Peyer's patch (tissue), 4 donors: Measurements from ENCODE around the gene CAPG.

ENCODE experiments used
- POLR2A ChIP-seq, 2 donors: fragments of 450-650 bp; IDR thresholded peaks; one replicate each; pipeline ENCODE4 v1.5.1; 2017; ENCODE audit warnings: antibody characterized with exemption in 2 of 2, mild to moderate bottlenecking in 2 of 2, moderate library complexity in 2 of 2
- TF ChIP-seq, protein P1 (sequence below), 6 experiments: fragments of 450-650 bp in 4 of 6; fragments of 200-600 bp in 2 of 6; sonication (generic) in 1 of 6; IDR thresholded peaks; one replicate each; pipeline ENCODE4 v1.5.1; 2017 to 2019; ENCODE audit warnings: antibody characterized with exemption in 6 of 6, mild to moderate bottlenecking in 3 of 6, moderate library complexity in 1 of 6

DNA sequence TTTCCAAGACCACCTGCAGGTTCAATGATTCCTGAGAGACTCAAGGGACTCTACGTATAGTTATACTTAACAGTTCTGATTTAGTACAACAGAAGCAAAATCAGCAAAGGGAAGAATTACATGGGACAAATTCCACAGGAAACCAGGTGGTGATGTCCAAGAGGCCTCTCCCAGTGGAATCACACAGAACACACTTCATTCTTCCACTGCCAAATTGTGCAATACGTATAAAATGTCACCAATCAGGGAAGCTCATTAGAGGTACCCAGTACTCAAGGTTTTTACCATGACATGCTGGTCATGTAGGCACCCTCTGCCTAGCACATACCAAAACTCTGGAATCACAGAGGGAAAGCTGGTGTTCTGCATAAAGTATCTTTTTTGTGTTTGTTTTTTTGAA is 22.4 kb downstream of the CAPG start:
- TF ChIP-seq, protein P1, sequence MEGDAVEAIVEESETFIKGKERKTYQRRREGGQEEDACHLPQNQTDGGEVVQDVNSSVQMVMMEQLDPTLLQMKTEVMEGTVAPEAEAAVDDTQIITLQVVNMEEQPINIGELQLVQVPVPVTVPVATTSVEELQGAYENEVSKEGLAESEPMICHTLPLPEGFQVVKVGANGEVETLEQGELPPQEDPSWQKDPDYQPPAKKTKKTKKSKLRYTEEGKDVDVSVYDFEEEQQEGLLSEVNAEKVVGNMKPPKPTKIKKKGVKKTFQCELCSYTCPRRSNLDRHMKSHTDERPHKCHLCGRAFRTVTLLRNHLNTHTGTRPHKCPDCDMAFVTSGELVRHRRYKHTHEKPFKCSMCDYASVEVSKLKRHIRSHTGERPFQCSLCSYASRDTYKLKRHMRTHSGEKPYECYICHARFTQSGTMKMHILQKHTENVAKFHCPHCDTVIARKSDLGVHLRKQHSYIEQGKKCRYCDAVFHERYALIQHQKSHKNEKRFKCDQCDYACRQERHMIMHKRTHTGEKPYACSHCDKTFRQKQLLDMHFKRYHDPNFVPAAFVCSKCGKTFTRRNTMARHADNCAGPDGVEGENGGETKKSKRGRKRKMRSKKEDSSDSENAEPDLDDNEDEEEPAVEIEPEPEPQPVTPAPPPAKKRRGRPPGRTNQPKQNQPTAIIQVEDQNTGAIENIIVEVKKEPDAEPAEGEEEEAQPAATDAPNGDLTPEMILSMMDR (IDR thresholded peaks at IDR 0.05): no peak
- no peak for TF ChIP-seq POLR2A (IDR thresholded peaks at IDR 0.05)
